K562 (cell line): Measurements from ENCODE around the gene PIGV. TPM values are rescaled to one million over a fixed set of nuclear protein-coding genes. Genes with fewer than 3 reads are reported as not detected.
A peak's percentile ranks its signal among the peaks of the same experiment; 100 is the strongest.

ENCODE experiments used
- ARID2 ChIP-seq: fragments of 450-650 bp; IDR thresholded peaks from 2 replicates; pipeline ENCODE4 v1.6.1; 2017; ENCODE audit warnings: antibody characterized with exemption, mild to moderate bottlenecking
- CBX2 ChIP-seq: fragments of 200-600 bp; sonication (generic); IDR thresholded peaks from one replicate; pipeline ENCODE4 v1.6.1; 2012; ENCODE audit warnings: mild to moderate bottlenecking, low read length, inconsistent platforms; ENCODE audit not compliant: insufficient read depth, poor library complexity, severe bottlenecking
- CHAMP1 ChIP-seq: fragments of 450-650 bp; IDR thresholded peaks from 2 replicates; pipeline ENCODE4 v1.6.1; 2016; ENCODE audit warnings: mild to moderate bottlenecking
- KHSRP ChIP-seq: fragments of 450-650 bp; IDR thresholded peaks from 2 replicates; pipeline ENCODE4 v1.6.1; 2017
- LCOR ChIP-seq: sonication (generic); formaldehyde crosslinking; IDR thresholded peaks from 2 replicates; pipeline ENCODE4 v1.8.0; 2022; ENCODE audit warnings: mild to moderate bottlenecking, missing genetic modification reagents
- NR2F6 ChIP-seq: fragments of 450-650 bp; formaldehyde crosslinking; IDR thresholded peaks from 2 replicates; pipeline ENCODE4 v1.4.0; 2020; ENCODE audit warnings: mild to moderate bottlenecking
- RBM15 ChIP-seq: fragments of 200-400 bp; formaldehyde crosslinking; IDR thresholded peaks from 2 replicates; pipeline ENCODE4 v1.6.1; 2018; ENCODE audit warnings: mild to moderate bottlenecking, low read length, moderate library complexity; ENCODE audit not compliant: insufficient read depth
- SNIP1 ChIP-seq: fragments of 450-650 bp; IDR thresholded peaks from 2 replicates; pipeline ENCODE4 v1.7.1; 2017; ENCODE audit warnings: low read depth, mild to moderate bottlenecking
- XRCC5 ChIP-seq: fragments of 200-400 bp; formaldehyde crosslinking; IDR thresholded peaks from 2 replicates; pipeline ENCODE4 v1.6.1; 2017; ENCODE audit warnings: low read depth, mild to moderate bottlenecking, low read length
- YY1 ChIP-seq, 3 experiments: IDR thresholded peaks; 2 replicates each; pipeline ENCODE4 v1.6.1; 2011; ENCODE audit warnings: low read length in 2 of 3, mild to moderate bottlenecking in 2 of 3, moderate library complexity in 2 of 3, borderline replicate concordance in 1 of 3, control low read depth in 1 of 3, low read depth in 1 of 3; ENCODE audit not compliant: insufficient read depth in 3 of 3, insufficient replicate concordance in 2 of 3, control insufficient read depth in 1 of 3, insufficient read length in 1 of 3; ENCODE audit errors: extremely low read depth in 1 of 3
- ZBTB33 ChIP-seq: sonication (generic); formaldehyde crosslinking; IDR thresholded peaks from 2 replicates; pipeline ENCODE4 v1.8.1; 2023; ENCODE audit warnings: mild to moderate bottlenecking, missing genetic modification reagents
- ZBTB8A ChIP-seq: fragments of 450-650 bp; IDR thresholded peaks from 2 replicates; pipeline ENCODE4 v1.6.1; 2018; ENCODE audit warnings: mild to moderate bottlenecking, moderate library complexity; ENCODE audit not compliant: partially characterized antibody
- polyA plus RNA-seq, 8 experiments: library from polyadenylated mRNA; depleted of rRNA in 4 of 8; stranded (reverse) in 5 of 8; unstranded in 3 of 8; fragments of >200 nt; fragmentation: Nextera tagmentation in 2 of 8; fragmentation: Illumina TruSeq in 1 of 8; extraction: Ambion mirVana in 2 of 8; extraction: Trizol in 1 of 8; gene quantifications; 2 replicates each; pipeline versions ENCODE4 v1.2.1 to v1.2.3, GENCODE V29; 2011 to 2014; ENCODE audit warnings: inconsistent platforms in 1 of 8, missing spikeins in 1 of 8
- total RNA-seq, 7 experiments: library from RNA; depleted of rRNA in 6 of 7; stranded (reverse); fragments of >200 nt in 6 of 7; fragmentation: Illumina TruSeq in 2 of 7; extraction: Trizol in 2 of 7; gene quantifications; 2 replicates each; pipeline versions ENCODE4 v1.2.1 to v1.2.3, GENCODE V29; 2011 to 2021; ENCODE audit warnings: low replicate concordance in 1 of 7
- TF ChIP-seq, protein P1 (sequence below): IDR thresholded peaks from 2 replicates; pipeline ENCODE4 v1.6.1; 2011; ENCODE audit warnings: borderline replicate concordance, low read depth, mild to moderate bottlenecking, moderate library complexity, low read length; ENCODE audit not compliant: insufficient read depth, poor library complexity, severe bottlenecking
- TF ChIP-seq, protein P2 (sequence below): fragments of 250-450 bp; sonication (Bioruptor Pico); IDR thresholded peaks from 2 replicates; pipeline ENCODE4 v1.8.0; 2022; ENCODE audit warnings: inconsistent platforms, mild to moderate bottlenecking, moderate library complexity, borderline replicate concordance

The PIGV gene
- total and polyA plus RNA-seq, 9 of the 15 experiments (the other 6 are each of a cell fraction or from before 2014, with no cell fraction given): 8.4 to 21.8 (median 11.7) TPM

- TF ChIP-seq ZBTB33 (CRISPR knock-in tag): 0 out of 2 replicates have a peak, but pooled peaks have one; percentile 63
- peak; percentile 98 for TF ChIP-seq XRCC5
- no peak for TF ChIP-seq NR2F6 (CRISPR knock-in tag)
- TF ChIP-seq LCOR: peak; percentile 91
- TF ChIP-seq RBM15: no peak
- peak in 2 of 3 experiments; percentile 39 to 48 for TF ChIP-seq YY1 (IDR thresholded peaks at IDR 0.05; ENCODE audit: borderline replicate concordance in 1 of 3, control insufficient read depth in 1 of 3, extremely low read depth in 1 of 3, insufficient read depth in 3 of 3, insufficient read length in 1 of 3, insufficient replicate concordance in 2 of 3, low read depth in 1 of 3, low read length in 2 of 3)
- TF ChIP-seq CBX2: no peak
- no peak for TF ChIP-seq ZBTB8A
- TF ChIP-seq, protein P1, sequence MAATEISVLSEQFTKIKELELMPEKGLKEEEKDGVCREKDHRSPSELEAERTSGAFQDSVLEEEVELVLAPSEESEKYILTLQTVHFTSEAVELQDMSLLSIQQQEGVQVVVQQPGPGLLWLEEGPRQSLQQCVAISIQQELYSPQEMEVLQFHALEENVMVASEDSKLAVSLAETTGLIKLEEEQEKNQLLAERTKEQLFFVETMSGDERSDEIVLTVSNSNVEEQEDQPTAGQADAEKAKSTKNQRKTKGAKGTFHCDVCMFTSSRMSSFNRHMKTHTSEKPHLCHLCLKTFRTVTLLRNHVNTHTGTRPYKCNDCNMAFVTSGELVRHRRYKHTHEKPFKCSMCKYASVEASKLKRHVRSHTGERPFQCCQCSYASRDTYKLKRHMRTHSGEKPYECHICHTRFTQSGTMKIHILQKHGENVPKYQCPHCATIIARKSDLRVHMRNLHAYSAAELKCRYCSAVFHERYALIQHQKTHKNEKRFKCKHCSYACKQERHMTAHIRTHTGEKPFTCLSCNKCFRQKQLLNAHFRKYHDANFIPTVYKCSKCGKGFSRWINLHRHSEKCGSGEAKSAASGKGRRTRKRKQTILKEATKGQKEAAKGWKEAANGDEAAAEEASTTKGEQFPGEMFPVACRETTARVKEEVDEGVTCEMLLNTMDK: peak; percentile 52
- TF ChIP-seq SNIP1: no peak
- TF ChIP-seq, protein P2, sequence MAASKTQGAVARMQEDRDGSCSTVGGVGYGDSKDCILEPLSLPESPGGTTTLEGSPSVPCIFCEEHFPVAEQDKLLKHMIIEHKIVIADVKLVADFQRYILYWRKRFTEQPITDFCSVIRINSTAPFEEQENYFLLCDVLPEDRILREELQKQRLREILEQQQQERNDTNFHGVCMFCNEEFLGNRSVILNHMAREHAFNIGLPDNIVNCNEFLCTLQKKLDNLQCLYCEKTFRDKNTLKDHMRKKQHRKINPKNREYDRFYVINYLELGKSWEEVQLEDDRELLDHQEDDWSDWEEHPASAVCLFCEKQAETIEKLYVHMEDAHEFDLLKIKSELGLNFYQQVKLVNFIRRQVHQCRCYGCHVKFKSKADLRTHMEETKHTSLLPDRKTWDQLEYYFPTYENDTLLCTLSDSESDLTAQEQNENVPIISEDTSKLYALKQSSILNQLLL (CRISPR knock-in tag): no peak
- TF ChIP-seq KHSRP: no peak
- TF ChIP-seq ARID2: peak; percentile 89
- no peak for TF ChIP-seq CHAMP1
These were observed 1.3 kb downstream of the PIGV start (continued) for GRCh38 chr1:26788836-26789611.
